Astrocyte of the hippocampus (primary cell): ENCODE data around the gene SIT1.
"Not testable (repeated sequence)": the region's sequence is repeated elsewhere in the genome, so short reads cannot be mapped to it uniquely, and the experiment has no call there.

Source experiments
- DNase-seq: peaks from one replicate; pipeline ENCODE4 v3.0.0; 2011; ENCODE audit warnings: low read depth, low spot score

SIT1 gene

GRCh38 chr9:35660966-35661415 is 10.3 kb upstream of the SIT1 start:
- DNase-seq = peak; percentile 55

- DNase-seq = peak; percentile 66
Measured at GRCh38 chr9:35659340-35659739, 8.6 kb upstream of the SIT1 start.

GRCh38 chr9:35658968-35659220 is 8.2 kb upstream of the SIT1 start:
- peak; percentile 52 for DNase-seq

GRCh38 chr9:35658137-35658967 is 7.6 kb upstream of the SIT1 start, which contains the start of gene CCDC107:
TSS of gene CCDC107 (plus strand) at chr9:35658292. CDS start at chr9:35658380, 88 bp downstream.
- DNase-seq = peak; percentile 95

GRCh38 chr9:35657546-35658136 is 6.9 kb upstream of the SIT1 start, which contains the start of gene RMRP:
TSS of gene RMRP (minus strand) at chr9:35658019.
- peak; percentile 100 for DNase-seq

- DNase-seq = no peak
Measured at GRCh38 chr9:35656831-35657545, 6.3 kb upstream of the SIT1 start.

- DNase-seq = no peak
Measured at GRCh38 chr9:35656348-35656747, 5.6 kb upstream of the SIT1 start.

- DNase-seq = no peak
Measured at GRCh38 chr9:35653611-35654010, 2.9 kb upstream of the SIT1 start.

- DNase-seq = no peak
Measured at GRCh38 chr9:35652829-35653209, 2.1 kb upstream of the SIT1 start.

- DNase-seq = no peak
Measured at GRCh38 chr9:35651956-35652828, 1.5 kb upstream of the SIT1 start.

- no peak for DNase-seq
Measured at GRCh38 chr9:35649431-35650340, 1.0 kb downstream of the SIT1 start.

- peak; percentile 97 for DNase-seq
Measured at GRCh38 chr9:35646533-35647265, 4.0 kb downstream of the SIT1 start.

- no peak for DNase-seq
Measured at GRCh38 chr9:35646153-35646532, 4.6 kb downstream of the SIT1 start.

GRCh38 chr9:35645736-35646135 is 5.0 kb downstream of the SIT1 start:
- not testable (repeated sequence) for DNase-seq

- DNase-seq = no peak
Measured at GRCh38 chr9:35643046-35643445, 7.7 kb downstream of the SIT1 start.

- not testable (repeated sequence) for DNase-seq
Measured at GRCh38 chr9:35641478-35641877, 9.3 kb downstream of the SIT1 start.

GRCh38 chr9:35640431-35640830 is 10.3 kb downstream of the SIT1 start:
- DNase-seq = not testable (repeated sequence)

GRCh38 chr9:35639631-35640030 is 11.1 kb downstream of the SIT1 start:
- DNase-seq = no peak

GRCh38 chr9:35639225-35639624 is 11.5 kb downstream of the SIT1 start:
- not testable (repeated sequence) for DNase-seq

GRCh38 chr9:35638751-35639150 is 12.0 kb downstream of the SIT1 start:
- not testable (repeated sequence) for DNase-seq
